H9 (cell line): ENCODE results near the gene FRMD4B. TPM values are rescaled to one million over a fixed set of nuclear protein-coding genes. Genes with fewer than 3 reads are reported as not detected.

ENCODE experiments used
- DNase-seq: peaks from one replicate; pipeline ENCODE4 v3.0.0-alpha.2; 2017
- H2AFZ ChIP-seq: one replicate; pipeline ENCODE4 v1.6.1; 2013; ENCODE audit warnings: mild to moderate bottlenecking, low read length, control low read depth, moderate library complexity
- H2AK5ac ChIP-seq: 2 replicates; pipeline ENCODE4 v1.6.1; 2013; ENCODE audit warnings: low read length, control low read depth, mixed read lengths; ENCODE audit not compliant: insufficient read length
- H2BK120ac ChIP-seq: one replicate; pipeline ENCODE4 v1.6.1; 2013; ENCODE audit warnings: low read depth, mild to moderate bottlenecking, low read length, control low read depth, inconsistent platforms; ENCODE audit not compliant: poor library complexity, severe bottlenecking
- H2BK12ac ChIP-seq: 2 replicates; pipeline ENCODE4 v1.6.1; 2013; ENCODE audit warnings: low read length, control low read depth, mixed read lengths, low read depth; ENCODE audit not compliant: insufficient read length
- H2BK15ac ChIP-seq: 2 replicates; pipeline ENCODE4 v1.6.1; 2013; ENCODE audit warnings: low read depth, low read length, control low read depth
- H2BK20ac ChIP-seq: one replicate; pipeline ENCODE4 v1.6.1; 2013; ENCODE audit warnings: low read depth, mild to moderate bottlenecking, low read length, control low read depth, inconsistent platforms; ENCODE audit not compliant: poor library complexity, severe bottlenecking
- H2BK5ac ChIP-seq: 2 replicates; pipeline ENCODE4 v1.6.1; 2013; ENCODE audit warnings: low read length, control low read depth, mixed read lengths; ENCODE audit not compliant: insufficient read length
- H3K14ac ChIP-seq: 2 replicates; pipeline ENCODE4 v1.6.1; 2013; ENCODE audit warnings: low read length, control low read depth; ENCODE audit not compliant: insufficient read depth
- H3K18ac ChIP-seq: 2 replicates; pipeline ENCODE4 v1.6.1; 2013; ENCODE audit warnings: low read depth, mild to moderate bottlenecking, mixed read lengths, low read length, control low read depth; ENCODE audit not compliant: insufficient read length
- H3K23ac ChIP-seq: 2 replicates; pipeline ENCODE4 v1.6.1; 2013; ENCODE audit warnings: low read length, control low read depth, mixed read lengths, low read depth; ENCODE audit not compliant: insufficient read length
- H3K23me2 ChIP-seq: 2 replicates; pipeline ENCODE4 v1.6.1; 2013; ENCODE audit warnings: low read depth, mild to moderate bottlenecking, mixed read lengths, low read length, control low read depth; ENCODE audit not compliant: insufficient read length, poor library complexity, severe bottlenecking
- H3K27ac ChIP-seq: 2 replicates; pipeline ENCODE4 v1.5.1; 2013; ENCODE audit warnings: low read length, control low read depth, mixed read lengths, low read depth; ENCODE audit not compliant: insufficient read length
- H3K27me3 ChIP-seq: 2 replicates; pipeline ENCODE4 v1.6.1; 2013; ENCODE audit warnings: low read length, control low read depth, inconsistent platforms; ENCODE audit not compliant: insufficient read depth
- H3K4ac ChIP-seq: 2 replicates; pipeline ENCODE4 v1.6.1; 2013; ENCODE audit warnings: low read depth, mild to moderate bottlenecking, control low read depth, inconsistent platforms, low read length, moderate library complexity
- H3K4me1 ChIP-seq: 2 replicates; pipeline ENCODE4 v1.6.1; 2013; ENCODE audit warnings: low read length, control low read depth, inconsistent platforms; ENCODE audit not compliant: insufficient read depth
- H3K4me2 ChIP-seq: 2 replicates; pipeline ENCODE4 v1.6.1; 2013; ENCODE audit warnings: low read length, control low read depth, mixed read lengths; ENCODE audit not compliant: insufficient read length, insufficient read depth
- H3K56ac ChIP-seq: 2 replicates; pipeline ENCODE4 v1.6.1; 2013; ENCODE audit warnings: low read depth, mild to moderate bottlenecking, mixed read lengths, low read length, control low read depth; ENCODE audit not compliant: insufficient read length
- H3K79me1 ChIP-seq: 2 replicates; pipeline ENCODE4 v1.6.1; 2013; ENCODE audit warnings: low read depth, mild to moderate bottlenecking, moderate library complexity, low read length, control low read depth, inconsistent platforms; ENCODE audit not compliant: insufficient read depth, poor library complexity, severe bottlenecking
- H3K79me2 ChIP-seq: 2 replicates; pipeline ENCODE4 v1.6.1; 2013; ENCODE audit warnings: low read length, control low read depth, inconsistent platforms; ENCODE audit not compliant: insufficient read depth
- H3K9ac ChIP-seq: 2 replicates; pipeline ENCODE4 v1.6.1; 2013; ENCODE audit warnings: low read length, control low read depth, mixed read lengths; ENCODE audit not compliant: insufficient read length; ENCODE audit errors: extremely low read depth
- H3K9me3 ChIP-seq: one replicate; pipeline ENCODE4 v1.6.1; 2013; ENCODE audit warnings: low read depth, low read length, inconsistent platforms; ENCODE audit not compliant: control insufficient read depth
- H3T11ph ChIP-seq: one replicate; pipeline ENCODE4 v1.6.1; 2013; ENCODE audit warnings: mild to moderate bottlenecking, low read length, control low read depth, inconsistent platforms
- H4K20me1 ChIP-seq: one replicate; pipeline ENCODE4 v1.6.1; 2013; ENCODE audit not compliant: control insufficient read depth, insufficient read length, insufficient read depth
- H4K5ac ChIP-seq: 2 replicates; pipeline ENCODE4 v1.6.1; 2013; ENCODE audit warnings: low read depth, mild to moderate bottlenecking, mixed read lengths, low read length, control low read depth; ENCODE audit not compliant: insufficient read length
- H4K8ac ChIP-seq: replicated peaks from 2 replicates; pipeline ENCODE4 v1.6.1; 2013; ENCODE audit warnings: low read length, control low read depth, mixed read lengths, low read depth; ENCODE audit not compliant: insufficient read length
- H4K91ac ChIP-seq: 2 replicates; pipeline ENCODE4 v1.6.1; 2013; ENCODE audit warnings: low read depth, mild to moderate bottlenecking, moderate library complexity, mixed read lengths, low read length, control low read depth; ENCODE audit not compliant: insufficient read length
- H3K27ac Mint-ChIP-seq, 3 experiments: 2 replicates in 2 of 3; 3 replicates in 1 of 3; pipeline ENCODE4 v1.8.0; 2020 to 2021; ENCODE audit warnings: mixed read lengths in 3 of 3, mild to moderate bottlenecking in 1 of 3, moderate library complexity in 1 of 3
- H3K27me3 Mint-ChIP-seq: 2 replicates; pipeline ENCODE4 v1.8.0; 2021; ENCODE audit warnings: low read depth, mild to moderate bottlenecking, moderate library complexity, mixed read lengths
- H3K36me3 Mint-ChIP-seq, 3 experiments: 2 replicates in 2 of 3; 3 replicates in 1 of 3; pipeline ENCODE4 v1.8.0; 2020 to 2021; ENCODE audit warnings: low read depth in 3 of 3, mixed read lengths in 3 of 3; ENCODE audit not compliant: insufficient read depth in 1 of 3
- H3K4me1 Mint-ChIP-seq, 2 experiments: 2 replicates each; pipeline ENCODE4 v1.8.0; 2020; ENCODE audit warnings: mixed read lengths in 2 of 2
- H3K4me3 Mint-ChIP-seq, 2 experiments: 2 replicates in 1 of 2; 3 replicates in 1 of 2; pipeline ENCODE4 v1.8.0; 2020 to 2021; ENCODE audit warnings: mild to moderate bottlenecking in 2 of 2, mixed read lengths in 2 of 2, moderate library complexity in 1 of 2
- H3K9me3 Mint-ChIP-seq, 2 experiments: 2 replicates in 1 of 2; 3 replicates in 1 of 2; pipeline ENCODE4 v1.8.0; 2020; ENCODE audit warnings: mild to moderate bottlenecking in 2 of 2, mixed read lengths in 2 of 2, moderate library complexity in 1 of 2
- CTCF ChIP-seq: fragments of 200-600 bp; sonication (generic); conservative IDR thresholded peaks from 3 replicates; pipeline ENCODE4 v1.8.0; 2021; ENCODE audit warnings: antibody characterized with exemption, mild to moderate bottlenecking
- WGBS: extraction: QIAGEN DNeasy Blood & Tissue Kit; methylation state at CpG from one replicate; pipeline ENCODE4 v1.1.7; 2013; ENCODE audit warnings: missing lambda C conversion rate, low lambda C conversion rate, mixed read lengths; ENCODE audit not compliant: insufficient read length; ENCODE audit errors: extremely low coverage; 5-methylcytosine and 5-hydroxymethylcytosine counted together
- total RNA-seq: library from RNA; stranded (reverse); gene quantifications from 2 replicates; pipeline ENCODE4 v1.2.1, GENCODE V29; 2021

The FRMD4B gene
- total RNA-seq, 1 experiment from 2014 or later = 3.4 TPM

- H4K20me1 ChIP-seq = no peaks in the 10 kb centered on the region
- H4K8ac ChIP-seq = no peak overlapping the region
- H3K4me1 ChIP-seq = no peaks in the 10 kb centered on the region
- H2BK120ac ChIP-seq = no peak overlapping the region
- H3K79me2 ChIP-seq = no peaks in the 10 kb centered on the region
- Mint-ChIP-seq H3K36me3 (no peaks in the 10 kb centered on the region), H3K9me3 (no peaks in the 10 kb centered on the region), H3K4me3 (no peak overlapping the region), H3K27ac (no peak overlapping the region; a peak in 1 of 7 replicates), H3K27me3 (no peaks in the 10 kb centered on the region), H3K4me1 (0 out of 4 replicates have a peak, but pooled peaks cover 0 to 3% of the 10 kb centered on the region in 2 experiments)
- no peak overlapping the region for H3K23ac ChIP-seq
- no peak overlapping the region for H2BK5ac ChIP-seq
- H3K9ac ChIP-seq = no peak overlapping the region
- H2AK5ac ChIP-seq = no peak overlapping the region
- DNase-seq = no peak
- H3K27ac ChIP-seq = no peak overlapping the region
- no peak overlapping the region for H4K5ac ChIP-seq
- WGBS = no CpG with 5 or more reads among the region's 1 CpG
- no peak overlapping the region for H3T11ph ChIP-seq
- H2BK20ac ChIP-seq = no peak overlapping the region
- no peak overlapping the region for H3K4ac ChIP-seq
- H3K9me3 ChIP-seq = no peaks in the 10 kb centered on the region
- H4K91ac ChIP-seq = no peak overlapping the region
- no peaks in the 10 kb centered on the region for H3K23me2 ChIP-seq
- H2AFZ ChIP-seq = no peak overlapping the region
- no peak overlapping the region for H3K18ac ChIP-seq
- TF ChIP-seq CTCF = no peak
- H3K79me1 ChIP-seq = no peaks in the 10 kb centered on the region
- H3K14ac ChIP-seq = no peak overlapping the region
- no peak overlapping the region for H3K56ac ChIP-seq
- no peaks in the 10 kb centered on the region for H3K27me3 ChIP-seq
- H2BK15ac ChIP-seq = no peak overlapping the region
- no peak overlapping the region for H2BK12ac ChIP-seq
- H3K4me2 ChIP-seq = no peak overlapping the region
Measured at GRCh38 chr3:69172058-69172457, 213.8 kb downstream of the FRMD4B start.
